AG09309 (cell line): ENCODE measurements around the gene TUBA1A.

Source experiments
- DNase-seq: peaks from one replicate; pipeline ENCODE4 v3.0.0-alpha.2; 2010; ENCODE audit warnings: low read depth
- H3K4me3 ChIP-seq: 2 replicates; pipeline ENCODE4 v1.5.1; 2011; ENCODE audit warnings: mild to moderate bottlenecking, low read depth, low read length, moderate library complexity; ENCODE audit not compliant: control insufficient read depth
- CTCF ChIP-seq: IDR thresholded peaks from 2 replicates; pipeline ENCODE4 v1.5.1; 2011; ENCODE audit warnings: mild to moderate bottlenecking, low read depth, low read length, inconsistent platforms; ENCODE audit not compliant: insufficient read depth, control insufficient read depth; ENCODE audit errors: missing control alignments

The TUBA1A gene

GRCh38 chr12:49230176-49230804 is 41.4 kb upstream of the TUBA1A start:
- no peak for TF ChIP-seq CTCF
- DNase-seq: no peak
- H3K4me3 ChIP-seq: no peak overlapping the region

GRCh38 chr12:49228653-49229052 is 39.8 kb upstream of the TUBA1A start:
- no peak for TF ChIP-seq CTCF
- no peak for DNase-seq
- no peak overlapping the region for H3K4me3 ChIP-seq

- TF ChIP-seq CTCF: no peak
- DNase-seq: no peak
- H3K4me3 ChIP-seq: no peak overlapping the region
These were observed 38.8 kb upstream of the TUBA1A start for GRCh38 chr12:49227713-49228112.

- no peak overlapping the region for H3K4me3 ChIP-seq
- DNase-seq: no peak
These were observed 36.8 kb upstream of the TUBA1A start for GRCh38 chr12:49225576-49226166.

GRCh38 chr12:49223590-49224369 is 34.9 kb upstream of the TUBA1A start:
- no peak for DNase-seq
- TF ChIP-seq CTCF: no peak
- no peak overlapping the region for H3K4me3 ChIP-seq

More at GRCh38 chr12:49225576-49226166, 36.8 kb upstream of the TUBA1A start:
- TF ChIP-seq CTCF: no peak

GRCh38 chr12:49223122-49223521 is 34.2 kb upstream of the TUBA1A start:
- TF ChIP-seq CTCF: no peak
- DNase-seq: no peak
- no peak overlapping the region for H3K4me3 ChIP-seq
